Endothelial cell of umbilical vein (primary cell): ENCODE results near the gene ZMIZ1.

ENCODE experiments used
- EZH2 ChIP-seq: IDR thresholded peaks from 2 replicates; pipeline ENCODE4 v1.6.1; 2012; ENCODE audit warnings: borderline replicate concordance, low read depth, mild to moderate bottlenecking, moderate library complexity, low read length, inconsistent platforms; ENCODE audit not compliant: severe bottlenecking
- FOS ChIP-seq: IDR thresholded peaks from 2 replicates; pipeline ENCODE4 v1.6.1; 2011; ENCODE audit warnings: mild to moderate bottlenecking, low read length, moderate library complexity, borderline replicate concordance; ENCODE audit not compliant: insufficient read depth
- GATA2 ChIP-seq: IDR thresholded peaks from 2 replicates; pipeline ENCODE4 v1.7.0; 2011; ENCODE audit warnings: low read depth, mild to moderate bottlenecking, moderate library complexity, mixed read lengths, low read length; ENCODE audit not compliant: insufficient read length, insufficient read depth
- JUN ChIP-seq: IDR thresholded peaks from 2 replicates; pipeline ENCODE4 v1.6.1; 2011; ENCODE audit warnings: borderline replicate concordance, low read depth; ENCODE audit not compliant: insufficient read length, insufficient read depth
- MAX ChIP-seq: IDR thresholded peaks from 2 replicates; pipeline ENCODE4 v1.6.1; 2011; ENCODE audit not compliant: insufficient read depth, insufficient read length
- MYC ChIP-seq: IDR thresholded peaks from one replicate; pipeline ENCODE4 v1.6.1; 2011; ENCODE audit warnings: mild to moderate bottlenecking, low read depth, low read length
- POLR2A ChIP-seq: IDR thresholded peaks from 2 replicates; pipeline ENCODE4 v1.6.1; 2012; ENCODE audit warnings: low read depth, mild to moderate bottlenecking, control low read depth, low read length
- POLR2AphosphoS5 ChIP-seq: IDR thresholded peaks from 2 replicates; pipeline ENCODE4 v1.6.1; 2012; ENCODE audit warnings: low read depth, mild to moderate bottlenecking, control low read depth, low read length, moderate library complexity; ENCODE audit not compliant: insufficient read depth
- TF ChIP-seq, protein P1 (sequence below), 2 donors: IDR thresholded peaks; 1 replicate in 1 of 2; 2 replicates in 1 of 2; pipeline ENCODE4 v1.5.1; 2011; ENCODE audit warnings: low read length in 2 of 2, mild to moderate bottlenecking in 2 of 2, moderate library complexity in 2 of 2, control low read depth in 1 of 2, inconsistent platforms in 1 of 2, low read depth in 1 of 2; ENCODE audit not compliant: insufficient read depth in 1 of 2; ENCODE audit errors: extremely low read depth in 1 of 2

DNA sequence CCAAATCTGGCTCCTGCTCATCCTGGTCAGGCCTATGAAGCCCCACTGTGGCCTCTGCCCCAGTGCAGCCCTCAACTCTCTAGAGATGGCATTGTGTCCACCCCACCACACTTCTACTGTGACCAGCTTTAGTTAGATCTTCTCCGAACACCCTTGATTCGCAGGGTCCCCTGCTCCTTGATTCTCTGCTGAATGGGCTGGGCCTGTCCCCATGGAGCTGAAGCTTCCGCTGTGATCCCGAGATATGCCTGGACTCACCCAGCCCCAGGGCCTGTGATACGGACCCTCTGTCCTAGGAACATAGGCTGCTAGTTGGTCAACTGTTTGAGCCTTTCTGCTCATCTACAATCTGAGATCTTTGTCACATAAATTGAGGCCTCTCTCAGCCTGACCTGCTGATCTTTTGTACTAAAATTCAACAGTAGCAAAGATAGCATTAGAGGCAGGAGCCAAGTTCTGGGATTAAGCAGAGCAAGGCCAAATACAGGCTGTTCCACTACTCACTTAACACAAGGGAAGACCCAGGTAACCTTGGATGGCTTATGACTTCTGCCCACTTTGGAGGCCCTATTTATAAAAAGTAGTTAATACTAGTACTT, 272.0 kb downstream of the ZMIZ1 start:
- TF ChIP-seq, protein P1, sequence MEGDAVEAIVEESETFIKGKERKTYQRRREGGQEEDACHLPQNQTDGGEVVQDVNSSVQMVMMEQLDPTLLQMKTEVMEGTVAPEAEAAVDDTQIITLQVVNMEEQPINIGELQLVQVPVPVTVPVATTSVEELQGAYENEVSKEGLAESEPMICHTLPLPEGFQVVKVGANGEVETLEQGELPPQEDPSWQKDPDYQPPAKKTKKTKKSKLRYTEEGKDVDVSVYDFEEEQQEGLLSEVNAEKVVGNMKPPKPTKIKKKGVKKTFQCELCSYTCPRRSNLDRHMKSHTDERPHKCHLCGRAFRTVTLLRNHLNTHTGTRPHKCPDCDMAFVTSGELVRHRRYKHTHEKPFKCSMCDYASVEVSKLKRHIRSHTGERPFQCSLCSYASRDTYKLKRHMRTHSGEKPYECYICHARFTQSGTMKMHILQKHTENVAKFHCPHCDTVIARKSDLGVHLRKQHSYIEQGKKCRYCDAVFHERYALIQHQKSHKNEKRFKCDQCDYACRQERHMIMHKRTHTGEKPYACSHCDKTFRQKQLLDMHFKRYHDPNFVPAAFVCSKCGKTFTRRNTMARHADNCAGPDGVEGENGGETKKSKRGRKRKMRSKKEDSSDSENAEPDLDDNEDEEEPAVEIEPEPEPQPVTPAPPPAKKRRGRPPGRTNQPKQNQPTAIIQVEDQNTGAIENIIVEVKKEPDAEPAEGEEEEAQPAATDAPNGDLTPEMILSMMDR (IDR thresholded peaks at IDR 0.05; ENCODE audit: extremely low read depth in 1 of 2, insufficient read depth in 1 of 2, low read depth in 1 of 2, low read length in 2 of 2), result no peak
- no peak for TF ChIP-seq POLR2A
- no peak for TF ChIP-seq POLR2AphosphoS5
- TF ChIP-seq EZH2, result no peak
- no peak for TF ChIP-seq MAX
- TF ChIP-seq MYC, result no peak
- no peak for TF ChIP-seq JUN
- no peak for TF ChIP-seq GATA2
- TF ChIP-seq FOS, result no peak
